Central memory CD4-positive, alpha-beta T cell (primary cell): Measurements from ENCODE around the gene MUC4.
"Not testable (repeated sequence)": the region's sequence is repeated elsewhere in the genome, so short reads cannot be mapped to it uniquely, and the experiment has no call there.

ENCODE experiments used
- DNase-seq: peaks from one replicate; pipeline ENCODE4 v3.0.0; 2022

MUC4 gene

GRCh38 chr3:195712535-195712910, 99.2 kb downstream of the MUC4 start:
- not testable (repeated sequence) for DNase-seq

- DNase-seq = no peak
Measured at GRCh38 chr3:195711813-195712534, 99.8 kb downstream of the MUC4 start.

GRCh38 chr3:195711091-195711812, 100.5 kb downstream of the MUC4 start:
- DNase-seq = not testable (repeated sequence)

GRCh38 chr3:195710126-195710905, 101.4 kb downstream of the MUC4 start:
- not testable (repeated sequence) for DNase-seq

- no peak for DNase-seq
Measured at GRCh38 chr3:195709676-195710085, 102.0 kb downstream of the MUC4 start.

GRCh38 chr3:195708626-195709481, 102.9 kb downstream of the MUC4 start:
- no peak for DNase-seq

- no peak for DNase-seq
Measured at GRCh38 chr3:195708061-195708460, 103.7 kb downstream of the MUC4 start.

GRCh38 chr3:195705081-195705991, 106.4 kb downstream of the MUC4 start:
- no peak for DNase-seq

GRCh38 chr3:195704433-195704999, 107.2 kb downstream of the MUC4 start:
- DNase-seq = no peak

GRCh38 chr3:195703776-195704175, 108.0 kb downstream of the MUC4 start:
- no peak for DNase-seq

DNA sequence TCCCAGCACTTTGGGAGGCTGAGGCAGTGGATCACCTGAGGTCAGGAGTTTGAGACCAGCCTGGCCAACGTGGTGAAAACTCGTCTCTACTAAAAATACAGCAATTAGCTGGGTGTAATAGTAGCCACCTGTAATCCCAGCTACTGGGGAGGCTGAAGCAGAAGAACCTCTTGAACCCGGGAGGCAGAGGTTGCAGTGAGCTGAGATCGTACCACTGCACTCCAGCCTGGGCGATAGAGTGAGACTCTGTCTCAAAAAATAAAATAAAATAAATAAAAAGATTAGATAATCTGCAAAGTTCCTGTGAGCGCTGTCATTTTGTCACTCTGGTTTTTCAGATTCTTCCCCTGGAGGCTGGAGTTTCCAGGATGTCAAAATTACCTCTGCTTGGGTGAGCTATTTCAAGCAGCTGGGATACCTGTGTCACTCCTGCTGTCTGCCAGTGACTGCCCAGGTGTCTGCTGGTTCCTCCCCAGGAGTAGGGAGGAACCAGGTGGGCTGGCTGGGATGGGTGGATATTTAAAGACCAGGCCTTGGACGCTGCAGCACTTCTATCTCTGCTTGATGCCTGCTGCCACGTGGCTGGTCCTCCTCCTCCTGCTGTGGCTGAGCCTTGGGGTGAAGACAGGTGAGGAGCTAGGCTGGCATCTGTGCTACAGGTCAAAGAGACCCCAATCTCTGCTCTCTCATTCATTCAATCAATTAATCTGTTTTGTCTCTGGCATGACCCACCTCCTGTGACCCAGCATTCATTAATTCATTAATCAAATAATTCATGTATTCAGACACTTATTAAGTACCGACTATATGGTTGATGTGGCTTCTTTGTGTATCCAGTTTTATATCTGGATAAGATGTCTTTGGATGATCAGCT, 110.5 kb downstream of the MUC4 start:
- no peak for DNase-seq

DNA sequence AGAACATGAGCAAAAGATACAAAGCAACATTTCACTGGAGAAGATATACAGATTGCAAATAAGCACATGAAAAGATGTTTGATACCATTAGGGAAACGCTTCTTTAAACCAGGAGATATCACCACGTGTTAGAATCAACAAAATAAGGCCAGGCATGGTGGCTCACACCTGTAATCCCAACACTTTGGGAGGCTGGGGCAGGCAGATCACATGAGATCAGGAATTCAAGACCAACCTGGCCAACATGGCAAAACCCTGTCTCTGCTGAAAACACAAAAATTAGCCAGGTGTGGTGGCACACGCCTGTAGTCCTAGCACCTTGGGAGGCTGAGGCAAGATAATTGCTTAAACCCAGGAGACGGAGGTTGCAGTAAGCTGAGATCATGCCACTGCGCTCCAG, 111.4 kb downstream of the MUC4 start:
- DNase-seq = no peak

DNA sequence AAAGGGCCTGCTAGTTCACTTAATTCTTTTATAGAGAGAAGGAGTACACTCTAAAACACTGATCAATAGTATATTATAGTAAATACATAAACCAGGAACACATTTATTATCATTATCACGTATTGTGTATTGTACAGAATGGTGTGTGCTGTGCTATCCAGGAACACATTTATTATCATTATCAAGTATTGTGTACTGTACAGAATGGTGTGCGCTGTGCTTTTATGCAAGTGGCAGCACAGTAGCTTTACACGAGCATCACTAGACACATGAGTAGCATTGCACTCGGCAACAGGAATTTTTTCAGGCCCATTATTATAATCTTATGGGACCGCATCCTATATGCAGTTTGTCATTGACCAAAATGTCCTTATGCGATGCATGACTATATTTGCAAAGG, 111.9 kb downstream of the MUC4 start:
- no peak for DNase-seq

DNA sequence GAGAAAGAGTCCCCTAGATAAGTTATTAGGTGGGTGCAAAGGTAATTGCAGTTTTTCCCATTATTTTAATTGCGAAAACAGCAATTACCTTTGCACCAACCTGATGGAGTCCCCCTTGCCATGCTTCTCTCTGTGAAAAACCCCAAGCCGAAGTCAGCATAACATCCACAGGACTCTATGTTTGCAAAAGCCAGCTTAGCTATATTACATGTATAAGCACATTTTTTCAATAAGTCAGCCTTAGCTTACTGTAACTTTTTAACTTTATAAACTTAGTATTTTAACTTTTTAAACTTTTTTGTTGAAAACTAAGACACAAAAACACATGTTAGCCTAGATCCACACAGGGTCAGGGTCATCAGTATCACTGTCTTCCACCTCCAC, 112.3 kb downstream of the MUC4 start:
- no peak for DNase-seq

DNA sequence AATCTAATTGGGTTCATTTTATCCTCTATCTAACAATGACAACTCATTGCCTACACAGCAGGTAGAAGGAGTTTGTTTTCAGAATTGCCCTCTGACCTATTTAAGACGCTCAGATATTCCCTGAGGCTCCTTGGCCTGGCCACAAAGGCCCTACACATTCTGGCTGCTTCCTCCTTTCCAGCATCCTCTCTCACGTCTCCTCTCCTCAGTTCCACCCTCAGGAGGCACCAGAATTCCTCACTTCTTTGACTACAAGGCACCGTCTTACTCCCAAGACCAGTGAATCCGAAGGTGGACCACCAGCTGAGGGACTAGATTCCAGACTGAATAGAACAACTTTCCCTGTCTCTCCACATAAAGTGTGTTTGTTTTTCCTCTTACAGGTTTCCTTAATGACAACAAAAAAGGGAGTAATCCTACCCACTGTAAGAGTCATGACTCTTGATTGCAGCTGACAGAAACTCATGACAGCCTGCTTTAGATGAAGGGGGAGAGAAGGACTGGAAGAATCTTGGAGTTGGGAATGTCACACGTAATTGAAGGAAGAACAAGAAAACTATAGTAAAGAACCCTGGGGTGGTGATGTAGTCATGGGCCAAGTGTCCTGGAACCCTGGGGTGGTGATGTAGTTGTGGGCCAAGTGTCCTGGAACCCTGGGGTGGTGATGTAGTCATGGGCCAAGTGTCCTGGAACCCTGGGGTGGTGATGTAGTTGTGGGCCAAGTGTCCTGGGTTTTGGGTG, 112.9 kb downstream of the MUC4 start:
- no peak for DNase-seq

- DNase-seq = no peak
Measured at GRCh38 chr3:195698325-195698646, 113.4 kb downstream of the MUC4 start.

DNA sequence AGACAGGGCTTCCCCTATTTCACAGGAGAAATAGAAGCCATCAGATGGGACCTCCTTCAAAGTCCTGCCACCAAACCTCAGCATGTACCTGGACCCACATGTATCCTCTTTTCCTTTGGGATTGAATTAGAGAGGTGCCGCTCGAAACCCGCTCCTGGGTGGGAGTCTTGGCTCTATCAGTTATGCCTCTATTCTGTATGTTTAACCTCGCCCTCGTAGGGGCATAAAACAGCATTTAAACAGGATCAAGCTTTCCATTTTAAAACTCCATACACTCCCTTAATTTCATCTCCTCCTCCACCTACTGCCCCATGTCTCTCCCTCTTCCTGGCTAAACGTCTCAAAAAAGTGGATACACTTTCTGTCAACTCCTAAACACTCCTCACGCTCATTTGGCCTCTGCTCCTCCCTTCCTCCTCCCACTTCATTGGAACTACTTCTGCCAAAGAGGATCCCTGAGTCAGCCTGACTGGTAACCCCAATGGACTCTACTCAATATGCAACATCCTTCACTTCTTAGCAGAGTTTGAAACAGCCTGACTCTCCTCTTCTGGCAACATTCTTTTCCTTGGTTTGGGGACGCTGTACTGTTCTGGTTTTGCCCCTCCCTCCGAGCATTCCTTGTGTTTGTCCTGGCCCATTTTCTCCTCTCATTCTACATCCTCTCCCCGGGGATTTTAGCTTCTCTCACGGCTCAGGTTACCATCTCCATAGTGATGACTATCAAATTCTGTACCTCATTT, 114.0 kb downstream of the MUC4 start:
- DNase-seq = no peak
